ENCODE data around the gene SERTM1.

Gene SERTM1

GRCh38 chr13:36675213-36675536 is 1.4 kb downstream of the SERTM1 start:
- DNase-seq (ENCODE audit: insufficient read length) (no peak), FAIRE-seq (no peak)
- no peak for TF ChIP-seq POLR2AphosphoS5 (IDR thresholded peaks at IDR 0.05; ENCODE audit: low read depth, low read length)
- no peak for TF ChIP-seq POLR2A (IDR thresholded peaks at IDR 0.05; ENCODE audit: low read depth, low read length)
- no peak for TF ChIP-seq TAF1 (IDR thresholded peaks at IDR 0.05; ENCODE audit: borderline replicate concordance, low read depth, low read length)

GRCh38 chr13:36680913-36681312 is 7.1 kb downstream of the SERTM1 start:
- TF ChIP-seq POLR2AphosphoS5 (IDR thresholded peaks at IDR 0.05; ENCODE audit: low read depth, low read length) (no peak), TAF1 (IDR thresholded peaks at IDR 0.05; ENCODE audit: borderline replicate concordance, low read depth, low read length) (no peak), POLR2A (IDR thresholded peaks at IDR 0.05; ENCODE audit: low read depth, low read length) (no peak)
- no peak for DNase-seq (ENCODE audit: insufficient read length)
- FAIRE-seq: no peak

- DNase-seq (ENCODE audit: insufficient read length) (no peak), FAIRE-seq (no peak)
- no peak for TF ChIP-seq POLR2AphosphoS5 (IDR thresholded peaks at IDR 0.05; ENCODE audit: low read depth, low read length)
- no peak for TF ChIP-seq TAF1 (IDR thresholded peaks at IDR 0.05; ENCODE audit: borderline replicate concordance, low read depth, low read length)
- no peak for TF ChIP-seq POLR2A (IDR thresholded peaks at IDR 0.05; ENCODE audit: low read depth, low read length)
Measured at GRCh38 chr13:36681894-36682624, 8.2 kb downstream of the SERTM1 start.

- DNase-seq (ENCODE audit: insufficient read length): no peak
- FAIRE-seq: no peak
Measured at GRCh38 chr13:36683701-36684100, 9.9 kb downstream of the SERTM1 start.

GRCh38 chr13:36685927-36686326 is 12.1 kb downstream of the SERTM1 start:
- DNase-seq (ENCODE audit: insufficient read length): no peak
- no peak for TF ChIP-seq TAF1 (IDR thresholded peaks at IDR 0.05; ENCODE audit: borderline replicate concordance, low read depth, low read length)
- no peak for TF ChIP-seq POLR2A (IDR thresholded peaks at IDR 0.05; ENCODE audit: low read depth, low read length)
- TF ChIP-seq POLR2AphosphoS5 (IDR thresholded peaks at IDR 0.05; ENCODE audit: low read depth, low read length): no peak
- no peak for FAIRE-seq

More at GRCh38 chr13:36683701-36684100, 9.9 kb downstream of the SERTM1 start:
- TF ChIP-seq POLR2AphosphoS5 (IDR thresholded peaks at IDR 0.05; ENCODE audit: low read depth, low read length): no peak
- TF ChIP-seq POLR2A (IDR thresholded peaks at IDR 0.05; ENCODE audit: low read depth, low read length): no peak
- TF ChIP-seq TAF1 (IDR thresholded peaks at IDR 0.05; ENCODE audit: borderline replicate concordance, low read depth, low read length): no peak

- FAIRE-seq (no peak), DNase-seq (ENCODE audit: insufficient read length) (no peak)
- TF ChIP-seq POLR2A (IDR thresholded peaks at IDR 0.05; ENCODE audit: low read depth, low read length) (no peak), TAF1 (IDR thresholded peaks at IDR 0.05; ENCODE audit: borderline replicate concordance, low read depth, low read length) (no peak), POLR2AphosphoS5 (IDR thresholded peaks at IDR 0.05; ENCODE audit: low read depth, low read length) (no peak)
Measured at GRCh38 chr13:36696410-36697010, 22.7 kb downstream of the SERTM1 start.

- DNase-seq (ENCODE audit: insufficient read length) (no peak), FAIRE-seq (no peak)
- TF ChIP-seq TAF1 (IDR thresholded peaks at IDR 0.05; ENCODE audit: borderline replicate concordance, low read depth, low read length) (no peak), POLR2AphosphoS5 (IDR thresholded peaks at IDR 0.05; ENCODE audit: low read depth, low read length) (no peak), POLR2A (IDR thresholded peaks at IDR 0.05; ENCODE audit: low read depth, low read length) (no peak)
Measured at GRCh38 chr13:36700170-36700569, 26.4 kb downstream of the SERTM1 start.

- DNase-seq (ENCODE audit: insufficient read length) (no peak), FAIRE-seq (no peak)
- TF ChIP-seq TAF1 (IDR thresholded peaks at IDR 0.05; ENCODE audit: borderline replicate concordance, low read depth, low read length): no peak
- no peak for TF ChIP-seq POLR2AphosphoS5 (IDR thresholded peaks at IDR 0.05; ENCODE audit: low read depth, low read length)
- TF ChIP-seq POLR2A (IDR thresholded peaks at IDR 0.05; ENCODE audit: low read depth, low read length): no peak
Measured at GRCh38 chr13:36706755-36707154, 32.9 kb downstream of the SERTM1 start.

- no peak for TF ChIP-seq POLR2A (IDR thresholded peaks at IDR 0.05; ENCODE audit: low read depth, low read length)
- no peak for TF ChIP-seq POLR2AphosphoS5 (IDR thresholded peaks at IDR 0.05; ENCODE audit: low read depth, low read length)
- TF ChIP-seq TAF1 (IDR thresholded peaks at IDR 0.05; ENCODE audit: borderline replicate concordance, low read depth, low read length): no peak
- FAIRE-seq (no peak), DNase-seq (ENCODE audit: insufficient read length) (no peak)
Measured at GRCh38 chr13:36709136-36709890, 35.5 kb downstream of the SERTM1 start.

GRCh38 chr13:36710396-36710795 is 36.6 kb downstream of the SERTM1 start:
- TF ChIP-seq TAF1 (IDR thresholded peaks at IDR 0.05; ENCODE audit: borderline replicate concordance, low read depth, low read length) (no peak), POLR2AphosphoS5 (IDR thresholded peaks at IDR 0.05; ENCODE audit: low read depth, low read length) (no peak), POLR2A (IDR thresholded peaks at IDR 0.05; ENCODE audit: low read depth, low read length) (no peak)
- FAIRE-seq (no peak), DNase-seq (ENCODE audit: insufficient read length) (no peak)

- no peak for TF ChIP-seq POLR2AphosphoS5 (IDR thresholded peaks at IDR 0.05; ENCODE audit: low read depth, low read length)
- TF ChIP-seq POLR2A (IDR thresholded peaks at IDR 0.05; ENCODE audit: low read depth, low read length): no peak
- TF ChIP-seq TAF1 (IDR thresholded peaks at IDR 0.05; ENCODE audit: borderline replicate concordance, low read depth, low read length): no peak
- FAIRE-seq: no peak
- no peak for DNase-seq (ENCODE audit: insufficient read length)
Measured at GRCh38 chr13:36712290-36712689, 38.5 kb downstream of the SERTM1 start.

Measured in GM12892 (cell line).